IMR-90 (cell line): ENCODE data around the gene LRRC9. TPM values are rescaled to one million over a fixed set of nuclear protein-coding genes. Genes with fewer than 3 reads are reported as not detected.

Experiments used
- ATAC-seq: fragments of 200-7000 bp; cut with Tn5 transposase; 2 replicates; pipeline ENCODE4 v1.9.1; 2020; ENCODE audit warnings: low read depth, mild to moderate bottlenecking, moderate library complexity
- BruUV-seq: library from RNA; stranded (reverse); fragments of 400-500 nt; replicated peaks from 2 replicates; lab custom pipeline; 2021; lab: Mats Ljungman, UMichigan
- CTCF ChIA-PET: fragments of 300-600 bp; formaldehyde crosslinking; extraction: SDS; loops from one replicate; lab custom pipeline; 2021; ENCODE audit warnings: antibody characterized with exemption; lab: Yijun Ruan, JAX
- POLR2A ChIA-PET: fragments of 300-600 bp; sonication (Branson Sonifier 250); formaldehyde crosslinking; loops from one replicate; lab custom pipeline; 2022; ENCODE audit warnings: antibody characterized with exemption; ENCODE audit not compliant: unreplicated experiment; lab: Charles Lee
- DNase-seq: peaks from one replicate; pipeline ENCODE4 v3.0.0; 2013
- H2AFZ ChIP-seq: replicated peaks from 2 replicates; pipeline ENCODE3; 2013; ENCODE audit warnings: low read length, mild to moderate bottlenecking; ENCODE audit not compliant: poor library complexity
- H2AK5ac ChIP-seq: 2 replicates; pipeline ENCODE4 v1.6.1; 2013; ENCODE audit warnings: low read depth, low read length, inconsistent platforms
- H2AK9ac ChIP-seq: replicated peaks from 2 replicates; pipeline ENCODE3; 2013; ENCODE audit warnings: mild to moderate bottlenecking, low read depth, low read length, moderate library complexity; ENCODE audit not compliant: poor library complexity
- H2BK120ac ChIP-seq: 2 replicates; pipeline ENCODE4 v1.6.1; 2013; ENCODE audit warnings: low read depth, low read length, inconsistent platforms
- H2BK15ac ChIP-seq: 3 replicates; pipeline ENCODE4 v1.6.1; 2013; ENCODE audit warnings: low read depth, low read length, inconsistent platforms
- H2BK20ac ChIP-seq: 2 replicates; pipeline ENCODE4 v1.6.1; 2013; ENCODE audit warnings: low read depth, mild to moderate bottlenecking, inconsistent platforms, low read length, moderate library complexity
- H2BK5ac ChIP-seq: 2 replicates; pipeline ENCODE4 v1.6.1; 2013; ENCODE audit warnings: mild to moderate bottlenecking, low read depth, low read length, inconsistent platforms; ENCODE audit not compliant: poor library complexity, severe bottlenecking
- H3K14ac ChIP-seq: replicated peaks from 2 replicates; pipeline ENCODE4 v1.6.1; 2013; ENCODE audit warnings: low read depth, low read length, inconsistent platforms
- H3K18ac ChIP-seq: 2 replicates; pipeline ENCODE4 v1.6.1; 2013; ENCODE audit warnings: low read depth, low read length, control low read depth
- H3K23ac ChIP-seq: 2 replicates; pipeline ENCODE4 v1.6.1; 2013; ENCODE audit warnings: low read depth, low read length, inconsistent platforms
- H3K27ac ChIP-seq: 2 replicates; pipeline ENCODE4 v1.5.1; 2013; ENCODE audit warnings: mild to moderate bottlenecking, control low read depth, low read length; ENCODE audit not compliant: insufficient read depth
- H3K27me3 ChIP-seq: 2 replicates; pipeline ENCODE4 v1.6.1; 2013; ENCODE audit warnings: low read length; ENCODE audit not compliant: control insufficient read depth, insufficient read depth
- H3K36me3 ChIP-seq: 2 replicates; pipeline ENCODE4 v1.6.1; 2013; ENCODE audit warnings: low read length, mixed read lengths; ENCODE audit not compliant: control insufficient read depth, insufficient read depth
- H3K4ac ChIP-seq: 2 replicates; pipeline ENCODE4 v1.6.1; 2013; ENCODE audit warnings: low read depth, low read length, inconsistent platforms
- H3K4me1 ChIP-seq: 2 replicates; pipeline ENCODE4 v1.6.1; 2013; ENCODE audit warnings: low read length, mixed read lengths; ENCODE audit not compliant: control insufficient read depth, insufficient read depth
- H3K4me2 ChIP-seq: 2 replicates; pipeline ENCODE4 v1.6.1; 2013; ENCODE audit warnings: low read depth, mild to moderate bottlenecking, control low read depth, low read length, moderate library complexity
- H3K4me3 ChIP-seq: 2 replicates; pipeline ENCODE4 v1.5.1; 2013; ENCODE audit warnings: low read depth, mild to moderate bottlenecking, control low read depth, low read length, moderate library complexity; ENCODE audit not compliant: insufficient read depth
- H3K56ac ChIP-seq: 2 replicates; pipeline ENCODE4 v1.6.1; 2013; ENCODE audit warnings: low read length, inconsistent platforms; ENCODE audit not compliant: insufficient read depth; ENCODE audit errors: extremely low read depth
- H3K79me1 ChIP-seq, 2 experiments: 2 replicates each; pipeline ENCODE4 v1.6.1; 2013; ENCODE audit warnings: low read length in 2 of 2, inconsistent platforms in 1 of 2, low read depth in 1 of 2
- H3K9ac ChIP-seq: 2 replicates; pipeline ENCODE4 v1.6.1; 2013; ENCODE audit warnings: low read depth, low read length, control low read depth
- H3K9me1 ChIP-seq: 2 replicates; pipeline ENCODE4 v1.6.1; 2013; ENCODE audit warnings: low read length, inconsistent platforms; ENCODE audit not compliant: insufficient read depth
- H3K9me3 ChIP-seq: 2 replicates; pipeline ENCODE4 v1.6.1; 2013; ENCODE audit warnings: low read length; ENCODE audit not compliant: control insufficient read depth, insufficient read depth
- H4K20me1 ChIP-seq: 2 replicates; pipeline ENCODE4 v1.6.1; 2013; ENCODE audit warnings: low read length, inconsistent platforms; ENCODE audit not compliant: insufficient read depth
- H4K5ac ChIP-seq: 2 replicates; pipeline ENCODE4 v1.6.1; 2013; ENCODE audit warnings: mild to moderate bottlenecking, low read depth, low read length, control low read depth
- H4K8ac ChIP-seq, 2 experiments: 2 replicates each; pipeline ENCODE4 v1.6.1; 2013; ENCODE audit warnings: low read depth in 2 of 2, low read length in 2 of 2, control low read depth in 1 of 2, inconsistent platforms in 1 of 2
- H4K91ac ChIP-seq: 2 replicates; pipeline ENCODE4 v1.6.1; 2013; ENCODE audit warnings: low read depth, low read length, inconsistent platforms; ENCODE audit not compliant: insufficient read depth
- CEBPB ChIP-seq: IDR thresholded peaks from 2 replicates; pipeline ENCODE4 v1.6.1; 2012; ENCODE audit warnings: low read depth, low read length, improper control_type of control experiment
- MAZ ChIP-seq: IDR thresholded peaks from 2 replicates; pipeline ENCODE4 v1.6.1; 2012; ENCODE audit warnings: low read depth, mild to moderate bottlenecking, low read length, improper control_type of control experiment, moderate library complexity, borderline replicate concordance
- NFE2L2 ChIP-seq: fragments of 150-350 bp; IDR thresholded peaks from 2 replicates; pipeline ENCODE4 v1.6.1; 2016; ENCODE audit warnings: low read depth, mild to moderate bottlenecking, low read length
- POLR2A ChIP-seq: IDR thresholded peaks from 2 replicates; pipeline ENCODE4 v1.6.1; 2012; ENCODE audit warnings: mild to moderate bottlenecking, low read depth, low read length
- RCOR1 ChIP-seq: IDR thresholded peaks from 2 replicates; pipeline ENCODE4 v1.6.1; 2012; ENCODE audit warnings: mild to moderate bottlenecking, low read length, improper control_type of control experiment; ENCODE audit not compliant: insufficient replicate concordance
- WGBS, 2 experiments: methylation state at CpG; one replicate each; pipeline versions ENCODE4 v1.1.5 to v1.1.7; 2013; ENCODE audit warnings: missing lambda C conversion rate in 2 of 2; ENCODE audit not compliant: insufficient read length in 1 of 2; ENCODE audit errors: extremely low coverage in 2 of 2; 5-methylcytosine and 5-hydroxymethylcytosine counted together
- dilution Hi-C: fragments of 300-500 bp; cut with HindIII; formaldehyde crosslinking; loops from one replicate; pipeline ENCODE4 v1.14.3; 2018; ENCODE audit warnings: low sequenced_read_pairs; ENCODE audit not compliant: unreplicated experiment
- in situ Hi-C: fragments of 300-500 bp; cut with MboI; formaldehyde crosslinking; loops from 3 replicates; pipeline ENCODE4 v1.14.3; 2019; ENCODE audit warnings: low sequenced_read_pairs, inconsistent platforms, mixed read lengths
- intact Hi-C: fragments of 100-400 bp; cut with micrococcal nuclease; formaldehyde crosslinking; loops from 2 replicates; pipeline ENCODE4 v1.10.0; 2022
- polyA plus RNA-seq, 3 experiments: library from polyadenylated mRNA; depleted of rRNA; stranded (reverse); fragments of >200 nt; gene quantifications; 2 replicates each; pipeline ENCODE4 v1.2.3, GENCODE V29; 2012; ENCODE audit warnings: low replicate concordance in 1 of 3
- total RNA-seq: library from RNA; depleted of rRNA; stranded (reverse); fragments of >200 nt; gene quantifications from 2 replicates; pipeline ENCODE4 v1.2.3, GENCODE V29; 2012
- TF ChIP-seq, protein P1 (sequence below): conservative IDR thresholded peaks from 2 replicates; pipeline ENCODE4 v1.5.1; 2012; ENCODE audit warnings: mild to moderate bottlenecking, low read depth, low read length, improper control_type of control experiment
- TF ChIP-seq, protein P2 (sequence below): fragments of 150-350 bp; IDR thresholded peaks from 2 replicates; pipeline ENCODE4 v1.6.1; 2017; ENCODE audit warnings: mild to moderate bottlenecking, antibody characterized with exemption, low read length, low read depth

LRRC9 gene
- total and polyA plus RNA-seq, 2 of the 4 experiments (the other 2 are of a cell fraction): not detected

DNA sequence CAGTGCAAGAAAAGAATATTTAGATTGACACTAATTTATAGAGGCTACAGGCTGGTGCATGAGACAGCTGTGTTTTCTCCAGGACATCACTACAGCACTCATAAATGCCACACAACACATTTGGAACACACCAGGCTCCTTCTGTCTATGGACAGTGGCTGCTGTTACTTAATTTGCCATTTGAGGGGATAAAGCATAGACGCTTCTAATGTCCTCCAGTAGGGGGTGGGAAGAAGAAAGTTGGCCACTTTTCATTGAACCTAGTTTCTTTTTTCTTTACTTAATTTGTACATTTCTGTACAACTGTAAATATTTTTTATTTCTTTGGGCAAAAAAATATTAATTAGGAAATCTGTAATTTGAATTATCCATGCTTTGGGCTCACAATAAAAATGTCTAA lies 37.0 kb upstream of the LRRC9 start:
- no peak overlapping the region for H3K9ac ChIP-seq
- in situ Hi-C loops (no loop called here), dilution Hi-C loops (no loop called here), intact Hi-C loops (no loop called here)
- H4K91ac ChIP-seq: no peak overlapping the region
- H3K4me3 ChIP-seq: no peak overlapping the region
- no peaks in the 10 kb centered on the region for H3K79me1 ChIP-seq
- no peaks in the 10 kb centered on the region for H3K9me3 ChIP-seq
- H4K5ac ChIP-seq: no peak overlapping the region
- H3K9me1 ChIP-seq: no peaks in the 10 kb centered on the region
- ATAC-seq (no peak), DNase-seq (no peak)
- H3K56ac ChIP-seq: no peak overlapping the region
- no peak for TF ChIP-seq POLR2A
- TF ChIP-seq CEBPB: no peak
- TF ChIP-seq, protein P1, sequence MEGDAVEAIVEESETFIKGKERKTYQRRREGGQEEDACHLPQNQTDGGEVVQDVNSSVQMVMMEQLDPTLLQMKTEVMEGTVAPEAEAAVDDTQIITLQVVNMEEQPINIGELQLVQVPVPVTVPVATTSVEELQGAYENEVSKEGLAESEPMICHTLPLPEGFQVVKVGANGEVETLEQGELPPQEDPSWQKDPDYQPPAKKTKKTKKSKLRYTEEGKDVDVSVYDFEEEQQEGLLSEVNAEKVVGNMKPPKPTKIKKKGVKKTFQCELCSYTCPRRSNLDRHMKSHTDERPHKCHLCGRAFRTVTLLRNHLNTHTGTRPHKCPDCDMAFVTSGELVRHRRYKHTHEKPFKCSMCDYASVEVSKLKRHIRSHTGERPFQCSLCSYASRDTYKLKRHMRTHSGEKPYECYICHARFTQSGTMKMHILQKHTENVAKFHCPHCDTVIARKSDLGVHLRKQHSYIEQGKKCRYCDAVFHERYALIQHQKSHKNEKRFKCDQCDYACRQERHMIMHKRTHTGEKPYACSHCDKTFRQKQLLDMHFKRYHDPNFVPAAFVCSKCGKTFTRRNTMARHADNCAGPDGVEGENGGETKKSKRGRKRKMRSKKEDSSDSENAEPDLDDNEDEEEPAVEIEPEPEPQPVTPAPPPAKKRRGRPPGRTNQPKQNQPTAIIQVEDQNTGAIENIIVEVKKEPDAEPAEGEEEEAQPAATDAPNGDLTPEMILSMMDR: peak; percentile 13; the same call in 1 of the 2 replicates
- TF ChIP-seq RCOR1: no peak
- TF ChIP-seq, protein P2, sequence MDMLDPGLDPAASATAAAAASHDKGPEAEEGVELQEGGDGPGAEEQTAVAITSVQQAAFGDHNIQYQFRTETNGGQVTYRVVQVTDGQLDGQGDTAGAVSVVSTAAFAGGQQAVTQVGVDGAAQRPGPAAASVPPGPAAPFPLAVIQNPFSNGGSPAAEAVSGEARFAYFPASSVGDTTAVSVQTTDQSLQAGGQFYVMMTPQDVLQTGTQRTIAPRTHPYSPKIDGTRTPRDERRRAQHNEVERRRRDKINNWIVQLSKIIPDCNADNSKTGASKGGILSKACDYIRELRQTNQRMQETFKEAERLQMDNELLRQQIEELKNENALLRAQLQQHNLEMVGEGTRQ: no peak
- no peak for TF ChIP-seq MAZ
- TF ChIP-seq NFE2L2: no peak
- no peak overlapping the region for H3K23ac ChIP-seq
- no peak overlapping the region for H2BK15ac ChIP-seq
- no peaks in the 10 kb centered on the region for H3K36me3 ChIP-seq
- H2BK20ac ChIP-seq: no peak overlapping the region
- no peak overlapping the region for H3K4ac ChIP-seq
- H3K4me2 ChIP-seq: no peak overlapping the region
- no peak overlapping the region for H3K27ac ChIP-seq
- ChIA-PET CTCF (no interaction called here), POLR2A (no interaction called here)
- H3K27me3 ChIP-seq: no peaks in the 10 kb centered on the region
- no peak overlapping the region for H3K14ac ChIP-seq
- H2AFZ ChIP-seq: no peak overlapping the region
- no peak overlapping the region for H2BK120ac ChIP-seq
- no peak overlapping the region for H4K8ac ChIP-seq
- no peak overlapping the region for H2BK5ac ChIP-seq
- BruUV-seq: no TSS peak
- no peak overlapping the region for H2AK5ac ChIP-seq
- WGBS, 2 experiments: no CpG with 5 or more reads among the region's 1 CpG
- H3K4me1 ChIP-seq: no peaks in the 10 kb centered on the region
- H2AK9ac ChIP-seq: no peak overlapping the region
- no peaks in the 10 kb centered on the region for H4K20me1 ChIP-seq
- H3K18ac ChIP-seq: no peak overlapping the region
